ENCODE data around the gene AGBL1. TPM values are rescaled to one million over a fixed set of nuclear protein-coding genes. Genes with fewer than 3 reads are reported as not detected.

AGBL1 gene
- total RNA-seq, 1 experiment from 2014 or later = not detected

- H3K9ac ChIP-seq (ENCODE audit: extremely low read depth, insufficient read length, low read length) = no peak overlapping the region
- no peak overlapping the region for H3K18ac ChIP-seq (ENCODE audit: insufficient read length, low read depth, low read length)
- no peak overlapping the region for H2BK20ac ChIP-seq (ENCODE audit: low read depth, low read length, poor library complexity, severe bottlenecking)
- H3K79me2 ChIP-seq (ENCODE audit: insufficient read depth, low read length) = no peaks in the 10 kb centered on the region
- DNase-seq = no peak
- Mint-ChIP-seq H3K36me3 (ENCODE audit: insufficient read depth in 1 of 3, low read depth in 3 of 3) (no peaks in the 10 kb centered on the region; a peak in 1 of 7 replicates), H3K4me1 (peaks cover 2 to 6% of the 10 kb centered on the region in 2 experiments; a peak in 2 of 4 replicates), H3K4me3 (no peak overlapping the region), H3K27ac (no peak overlapping the region), H3K9me3 (no peaks in the 10 kb centered on the region), H3K27me3 (ENCODE audit: low read depth) (no peaks in the 10 kb centered on the region)
- H3K14ac ChIP-seq (ENCODE audit: insufficient read depth, low read length) = no peak overlapping the region
- no peak overlapping the region for H4K8ac ChIP-seq (replicated peaks; ENCODE audit: insufficient read length, low read depth, low read length)
- H3K9me3 ChIP-seq (ENCODE audit: control insufficient read depth, low read depth, low read length) = no peaks in the 10 kb centered on the region
- no peak overlapping the region for H4K91ac ChIP-seq (ENCODE audit: insufficient read length, low read depth, low read length)
- no peak overlapping the region for H3T11ph ChIP-seq (ENCODE audit: low read length)
- no peak overlapping the region for H3K4me2 ChIP-seq (ENCODE audit: insufficient read depth, insufficient read length, low read length)
- H3K27ac ChIP-seq (ENCODE audit: insufficient read length, low read depth, low read length) = no peak overlapping the region
- WGBS (ENCODE audit: extremely low coverage, insufficient read length, low lambda C conversion rate) = no CpG with 5 or more reads among the region's 2 CpGs
- H3K27me3 ChIP-seq (ENCODE audit: insufficient read depth, low read length) = no peaks in the 10 kb centered on the region
- no peak overlapping the region for H2BK12ac ChIP-seq (ENCODE audit: insufficient read length, low read depth, low read length)
- no peak overlapping the region for H2BK15ac ChIP-seq (ENCODE audit: low read depth, low read length)
- no peak overlapping the region for H2AK5ac ChIP-seq (ENCODE audit: insufficient read length, low read length)
- TF ChIP-seq, protein P1, sequence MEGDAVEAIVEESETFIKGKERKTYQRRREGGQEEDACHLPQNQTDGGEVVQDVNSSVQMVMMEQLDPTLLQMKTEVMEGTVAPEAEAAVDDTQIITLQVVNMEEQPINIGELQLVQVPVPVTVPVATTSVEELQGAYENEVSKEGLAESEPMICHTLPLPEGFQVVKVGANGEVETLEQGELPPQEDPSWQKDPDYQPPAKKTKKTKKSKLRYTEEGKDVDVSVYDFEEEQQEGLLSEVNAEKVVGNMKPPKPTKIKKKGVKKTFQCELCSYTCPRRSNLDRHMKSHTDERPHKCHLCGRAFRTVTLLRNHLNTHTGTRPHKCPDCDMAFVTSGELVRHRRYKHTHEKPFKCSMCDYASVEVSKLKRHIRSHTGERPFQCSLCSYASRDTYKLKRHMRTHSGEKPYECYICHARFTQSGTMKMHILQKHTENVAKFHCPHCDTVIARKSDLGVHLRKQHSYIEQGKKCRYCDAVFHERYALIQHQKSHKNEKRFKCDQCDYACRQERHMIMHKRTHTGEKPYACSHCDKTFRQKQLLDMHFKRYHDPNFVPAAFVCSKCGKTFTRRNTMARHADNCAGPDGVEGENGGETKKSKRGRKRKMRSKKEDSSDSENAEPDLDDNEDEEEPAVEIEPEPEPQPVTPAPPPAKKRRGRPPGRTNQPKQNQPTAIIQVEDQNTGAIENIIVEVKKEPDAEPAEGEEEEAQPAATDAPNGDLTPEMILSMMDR (conservative IDR thresholded peaks at IDR 0.05) = no peak
- H4K20me1 ChIP-seq (ENCODE audit: control insufficient read depth, insufficient read depth, insufficient read length) = no peaks in the 10 kb centered on the region
- no peak overlapping the region for H2BK120ac ChIP-seq (ENCODE audit: low read depth, low read length, poor library complexity, severe bottlenecking)
- no peak overlapping the region for H4K5ac ChIP-seq (ENCODE audit: insufficient read length, low read depth, low read length)
- peak overlapping the region; percentile 69 for H2AFZ ChIP-seq (ENCODE audit: low read length)
- H2BK5ac ChIP-seq (ENCODE audit: insufficient read length, low read length) = no peak overlapping the region
- H3K4me1 ChIP-seq (ENCODE audit: insufficient read depth, low read length) = no peaks in the 10 kb centered on the region
- H3K79me1 ChIP-seq (ENCODE audit: insufficient read depth, low read depth, low read length, poor library complexity, severe bottlenecking) = no peaks in the 10 kb centered on the region
- H3K56ac ChIP-seq (ENCODE audit: insufficient read length, low read depth, low read length) = no peak overlapping the region
- H3K23me2 ChIP-seq (ENCODE audit: insufficient read length, low read depth, low read length, poor library complexity, severe bottlenecking) = no peaks in the 10 kb centered on the region
- H3K23ac ChIP-seq (ENCODE audit: insufficient read length, low read depth, low read length) = no peak overlapping the region
- H3K4ac ChIP-seq (ENCODE audit: low read depth, low read length) = no peak overlapping the region
These were observed 555.4 kb downstream of the AGBL1 start for GRCh38 chr15:86634992-86635638.

Measured in H9 (cell line).